ENCODE measurements around the gene PARP14.

- TF ChIP-seq CTCF (IDR thresholded peaks at IDR 0.05 in 4 of 5, conservative IDR thresholded peaks at IDR 0.05 in 1 of 5), result no peak
- TF ChIP-seq POLR2A (IDR thresholded peaks at IDR 0.05), result no peak
These were observed 8.9 kb downstream of the PARP14 start for GRCh38 chr3:122689587-122689986.
